Stimulated activated CD8-positive, alpha-beta memory T cell treated with anti-CD3 and anti-CD28 coated beads, Interleukin-7, amount 100 ng/mL, for 24 hours (primary cell): ENCODE data around the gene TRIM47.

ENCODE experiments used
- DNase-seq: peaks from one replicate; pipeline ENCODE4 v3.0.0-alpha.2; 2020; ENCODE audit warnings: low read depth

TRIM47 gene

GRCh38 chr17:75846692-75847613, 31.4 kb downstream of the TRIM47 start:
- no peak for DNase-seq

DNA sequence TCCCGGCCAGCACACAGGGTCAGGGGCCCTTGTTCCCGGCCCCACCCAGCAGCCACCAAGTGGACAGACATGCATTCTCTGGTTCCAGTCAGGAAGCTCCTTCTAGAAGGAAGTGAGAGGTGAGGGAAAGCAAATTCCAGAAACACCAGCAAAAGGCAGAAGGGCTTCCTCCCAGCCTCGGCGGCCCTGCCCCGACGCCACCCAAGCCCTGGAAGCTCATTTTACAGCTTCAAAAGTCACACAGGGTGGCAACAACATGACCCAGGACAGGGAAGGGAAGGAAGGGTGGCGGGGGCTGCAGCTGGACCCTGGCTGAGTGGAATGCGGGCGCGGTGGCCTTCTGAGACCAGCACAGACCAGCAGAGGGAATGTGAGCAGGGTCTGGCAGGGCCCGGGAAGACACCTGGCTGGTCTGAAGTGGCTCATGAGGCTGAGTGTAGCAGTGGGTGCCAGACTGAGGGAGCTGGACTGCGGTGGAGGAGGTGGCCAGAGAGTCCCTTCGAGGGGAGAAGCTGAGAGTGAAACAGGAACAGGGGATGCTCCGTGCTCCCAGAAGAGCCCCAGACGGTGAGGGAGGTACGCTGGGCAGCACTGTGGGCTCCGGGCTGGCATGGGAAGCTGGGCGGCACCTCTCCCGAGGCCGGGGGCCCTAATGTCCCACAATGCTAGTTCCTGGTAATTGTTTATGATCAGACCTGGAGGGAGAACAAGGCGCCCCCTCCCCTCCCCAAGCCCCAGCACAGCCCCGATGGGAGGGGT, 32.3 kb downstream of the TRIM47 start:
- no peak for DNase-seq

GRCh38 chr17:75845058-75845711, 33.2 kb downstream of the TRIM47 start:
- no peak for DNase-seq

DNA sequence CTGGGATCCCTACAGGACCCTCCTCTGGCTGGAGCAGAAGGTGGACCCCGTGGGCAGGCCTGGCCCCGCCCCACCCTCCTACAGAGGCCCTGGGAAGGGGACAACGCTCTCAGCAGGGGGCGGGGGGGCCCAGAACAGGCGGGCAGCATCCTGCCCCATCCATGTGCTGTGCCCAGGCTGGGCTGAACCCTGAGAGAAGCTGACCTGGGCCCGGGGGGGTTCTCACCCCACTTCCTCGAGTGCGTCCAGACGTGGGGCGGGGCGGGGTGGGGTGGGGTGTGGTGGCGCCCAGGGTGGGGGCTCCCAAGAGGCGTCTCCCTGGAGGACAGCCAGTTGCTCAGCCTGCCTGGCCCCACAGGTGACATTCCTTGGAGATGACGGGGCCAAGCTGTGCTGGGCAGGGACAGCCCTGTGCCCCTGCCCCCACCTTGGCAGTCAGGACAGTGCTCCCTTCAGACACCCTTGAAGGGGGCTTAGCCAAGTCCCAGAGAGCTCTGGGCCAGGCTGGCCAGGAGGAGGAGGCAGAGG, 33.8 kb downstream of the TRIM47 start:
- DNase-seq = no peak

GRCh38 chr17:75843577-75844529, 34.5 kb downstream of the TRIM47 start, which contains the start of gene UNC13D:
Gene UNC13D (minus strand): TSS chr17:75844404. CDS start chr17:75844337, 67 bp downstream.
- no peak for DNase-seq

DNA sequence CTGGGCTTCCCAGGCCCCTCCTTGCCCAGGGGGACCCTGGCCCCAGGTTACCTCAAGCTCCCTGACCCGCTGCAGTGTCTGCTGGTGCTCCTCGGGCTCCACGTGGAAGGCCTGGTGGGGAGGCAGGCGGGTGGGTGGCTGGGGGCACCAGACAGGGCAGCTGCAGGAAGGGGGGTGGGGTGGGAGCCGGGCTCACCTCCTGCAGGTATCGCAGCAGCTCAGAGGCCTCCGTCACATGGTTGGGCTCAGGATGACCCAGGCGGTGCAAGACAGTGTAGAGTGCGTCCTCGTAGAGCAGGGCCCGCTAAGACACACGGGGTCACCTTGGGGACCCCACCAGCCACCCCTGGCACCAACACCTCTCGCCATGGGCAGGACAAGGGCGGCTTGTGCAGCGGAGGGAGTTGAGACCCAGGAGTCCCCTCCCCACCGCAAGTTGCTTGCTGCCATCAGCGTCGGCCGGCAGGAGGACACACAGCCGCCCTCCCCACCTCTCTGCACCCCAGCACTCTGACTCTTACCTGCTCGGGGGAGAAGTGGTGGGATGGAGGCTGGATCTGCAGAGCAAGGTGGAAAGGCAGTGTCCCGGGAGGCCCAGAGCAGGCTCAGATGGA, 35.3 kb downstream of the TRIM47 start:
- DNase-seq = no peak

- DNase-seq = no peak
Observed at GRCh38 chr17:75842411-75842810, 36.0 kb downstream of the TRIM47 start.

DNA sequence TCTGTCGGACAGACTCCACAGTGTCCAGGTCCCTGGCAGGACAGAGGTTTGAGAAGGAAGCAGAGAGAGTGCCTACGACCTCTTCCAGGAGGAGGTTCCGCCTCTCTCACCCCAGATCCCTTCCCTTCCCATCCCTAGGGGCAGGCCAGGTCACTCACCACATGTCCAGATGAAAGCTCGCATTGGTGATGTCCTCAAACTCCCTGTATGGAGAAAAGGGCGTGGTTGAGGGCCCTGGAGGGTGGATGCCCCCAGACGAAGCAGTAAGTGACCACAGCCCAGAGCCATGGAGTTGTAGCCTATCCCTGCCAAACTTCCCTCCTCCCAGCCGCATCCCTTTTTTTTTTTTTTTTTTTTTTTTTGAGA, 37.6 kb downstream of the TRIM47 start:
- no peak for DNase-seq

GRCh38 chr17:75839942-75840798, 38.2 kb downstream of the TRIM47 start:
- DNase-seq = no peak

DNA sequence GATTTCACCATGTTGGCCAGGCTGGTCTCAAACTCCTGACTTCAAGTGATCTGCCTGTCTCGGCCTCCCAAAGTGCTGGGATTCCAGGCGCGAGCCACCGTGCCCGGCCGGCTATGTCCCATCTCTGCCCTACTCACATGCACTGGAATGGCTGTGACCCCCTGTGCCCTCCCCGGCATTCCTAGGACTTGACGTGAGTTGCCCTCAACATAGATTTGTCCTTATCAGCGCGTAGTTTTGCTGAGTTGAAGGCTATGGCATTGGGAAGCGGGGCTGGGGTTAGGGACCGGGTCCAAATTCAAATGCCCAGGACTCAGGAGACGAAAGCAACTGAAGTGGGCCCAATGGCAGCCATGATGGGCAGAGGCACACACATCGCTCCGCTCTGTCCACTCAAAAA, 40.0 kb downstream of the TRIM47 start:
- no peak for DNase-seq

GRCh38 chr17:75837899-75838298, 40.5 kb downstream of the TRIM47 start:
- no peak for DNase-seq

DNA sequence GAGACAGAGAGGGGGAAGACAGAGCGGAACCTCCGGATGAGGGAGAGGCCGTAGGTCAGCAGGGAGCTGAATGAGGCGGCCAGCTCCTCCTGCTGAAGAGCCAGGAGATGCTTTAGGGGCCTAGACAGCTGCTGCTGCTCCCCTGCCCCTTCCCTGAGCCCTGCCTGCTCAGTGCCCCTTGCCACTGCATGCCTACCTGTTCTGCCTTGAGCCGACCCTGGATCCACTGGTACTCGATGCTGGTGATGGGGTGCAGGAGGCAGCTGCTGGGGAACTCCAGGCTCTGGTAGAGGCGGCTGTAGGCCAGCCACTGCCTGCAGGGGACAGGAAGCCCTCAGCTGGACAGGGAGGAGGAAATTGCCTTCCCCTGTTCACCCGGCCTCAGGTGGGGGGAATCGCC, 41.8 kb downstream of the TRIM47 start:
- DNase-seq = no peak

DNA sequence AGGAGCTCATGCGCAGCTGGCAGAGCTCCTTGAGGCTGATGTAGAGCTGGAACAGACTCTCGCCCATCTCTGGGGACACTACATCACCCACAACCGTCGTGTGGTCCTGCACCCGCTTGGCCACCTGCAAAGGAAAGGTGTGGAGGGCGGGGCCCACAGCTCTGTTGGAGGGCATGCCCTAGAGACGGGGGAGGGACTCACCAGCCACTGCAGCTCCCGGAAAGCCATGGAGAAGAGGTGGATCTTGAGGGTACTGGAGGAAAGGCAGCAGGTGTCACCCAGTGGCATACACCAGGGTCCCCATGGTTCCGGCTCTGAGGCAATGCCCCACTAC, 42.8 kb downstream of the TRIM47 start:
- DNase-seq = no peak

GRCh38 chr17:75834928-75835653, 43.3 kb downstream of the TRIM47 start:
- no peak for DNase-seq

DNA sequence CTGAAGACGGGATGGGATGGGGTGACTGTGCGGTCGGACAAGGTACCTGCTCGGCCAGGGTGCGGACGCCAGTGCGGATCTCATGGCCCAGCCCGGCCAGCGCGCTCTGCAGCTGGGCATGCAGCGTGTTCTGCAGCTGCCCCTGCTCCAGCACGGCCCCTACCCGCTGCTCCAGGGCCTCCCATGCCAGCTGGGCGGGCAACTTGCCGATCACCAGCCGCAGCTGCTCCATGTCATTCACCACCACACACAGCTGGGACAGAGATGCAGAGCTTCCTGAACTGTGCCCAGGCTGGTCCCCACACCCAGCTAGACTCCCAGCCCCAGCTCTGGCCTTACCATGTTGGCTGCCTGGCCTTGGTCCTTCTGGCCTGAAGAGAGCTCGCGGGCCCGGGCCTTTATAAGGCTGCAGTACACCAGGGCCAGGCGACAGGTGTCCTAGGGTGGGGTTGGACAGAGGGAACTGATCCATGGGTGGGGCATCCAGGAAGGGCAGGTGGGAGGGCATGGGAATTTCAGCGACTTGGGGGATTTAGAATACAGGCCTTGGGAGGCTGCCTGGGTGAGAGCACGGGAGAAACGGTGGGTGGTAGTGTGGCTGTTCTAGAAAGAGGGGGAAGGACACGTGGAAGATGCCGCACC, 44.0 kb downstream of the TRIM47 start:
- DNase-seq = no peak

DNA sequence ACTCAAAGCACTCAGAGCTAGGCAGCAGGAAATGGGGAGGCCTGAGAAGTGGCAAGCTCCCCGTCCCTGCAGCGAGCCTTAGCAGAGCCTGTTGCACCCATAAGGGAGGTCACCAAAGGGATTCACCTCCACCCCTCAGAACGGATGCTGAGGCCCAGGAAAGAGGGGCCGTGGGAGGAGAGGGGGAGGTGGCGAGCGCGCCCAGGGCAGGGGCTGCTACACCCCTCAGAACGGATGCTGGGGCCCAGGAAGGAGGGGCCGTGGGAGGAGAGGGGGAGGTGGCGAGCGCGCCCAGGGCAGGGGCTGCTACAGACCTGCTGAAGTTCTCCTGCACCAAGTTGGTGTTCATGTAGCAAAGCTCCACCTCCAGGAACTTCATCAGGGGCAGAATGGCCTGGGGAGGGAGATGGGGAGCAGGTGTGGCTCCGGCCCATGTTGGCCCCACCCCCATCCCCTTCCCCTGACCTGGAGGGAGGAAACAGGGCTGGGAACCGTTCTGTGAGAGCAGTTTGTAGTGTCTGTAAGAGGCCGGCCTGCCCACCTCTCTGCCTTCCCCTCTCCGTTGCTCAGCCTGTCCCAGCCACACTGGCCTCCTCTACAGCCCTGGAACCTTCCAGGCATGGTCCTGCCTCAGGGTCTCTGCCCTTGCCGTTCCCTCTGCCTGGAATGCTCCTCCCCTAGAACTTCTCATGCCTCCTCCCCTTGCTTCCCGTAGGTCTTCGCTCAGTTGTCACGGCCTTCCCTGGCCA, 45.6 kb downstream of the TRIM47 start:
- no peak for DNase-seq

GRCh38 chr17:75832164-75832651, 46.2 kb downstream of the TRIM47 start:
- DNase-seq = no peak

DNA sequence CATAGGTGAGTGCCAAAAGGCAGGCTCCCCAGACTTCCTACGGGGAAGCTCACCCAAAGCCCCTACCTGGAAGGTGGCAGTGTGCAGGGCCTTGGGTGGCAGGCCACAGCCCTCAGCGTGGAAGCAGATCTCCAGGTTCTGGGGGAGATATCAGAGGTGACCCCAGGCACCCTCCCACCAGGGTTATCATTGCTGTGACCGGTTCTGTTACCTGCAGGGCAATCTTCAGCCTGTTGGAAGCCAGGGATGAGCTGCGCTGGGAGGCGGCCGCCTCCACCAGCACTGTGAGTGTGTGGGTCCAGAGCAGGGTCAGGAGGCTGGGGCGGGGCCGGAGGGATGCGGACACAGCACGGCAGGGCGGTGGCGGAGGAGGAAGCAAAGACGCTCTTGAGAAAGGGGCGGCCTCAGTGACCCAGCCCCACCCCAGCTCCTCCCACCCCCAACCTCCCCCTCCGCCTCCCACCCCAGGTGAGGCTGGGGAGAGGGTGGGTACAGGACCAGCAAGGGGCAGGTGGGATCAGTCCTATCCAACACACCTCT, 47.3 kb downstream of the TRIM47 start:
- no peak for DNase-seq
